IPS-11a (cell line): ENCODE measurements around the gene SNRNP48.

Source experiments
- H3K4me3 ChIP-seq: one replicate; pipeline ENCODE4 v1.5.1; 2013; ENCODE audit warnings: low read depth, low read length, control low read depth

SNRNP48 gene

GRCh38 chr6:7640016-7640415 is 50.0 kb downstream of the SNRNP48 start:
- H3K4me3 ChIP-seq: no peak overlapping the region

GRCh38 chr6:7640607-7641577 is 50.9 kb downstream of the SNRNP48 start:
- H3K4me3 ChIP-seq: no peak overlapping the region

DNA sequence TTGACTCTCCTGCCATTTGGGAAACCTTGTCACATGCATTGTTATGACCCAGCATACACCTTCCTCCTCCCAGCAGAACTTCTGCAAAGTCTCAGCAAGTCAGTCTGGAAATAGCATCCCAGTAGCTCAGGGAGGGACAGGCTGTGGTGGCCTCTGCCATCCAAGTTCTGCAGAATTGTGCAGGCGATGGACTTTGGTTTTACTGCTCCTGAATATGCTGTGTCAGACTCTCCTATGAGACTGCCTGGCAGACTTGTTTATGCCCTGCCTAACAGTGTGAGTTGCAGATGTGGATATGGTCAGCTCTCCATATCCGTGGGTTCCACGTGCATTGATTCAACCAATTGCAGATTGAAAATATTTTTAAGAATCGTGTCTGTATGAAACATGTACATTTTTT is 52.8 kb downstream of the SNRNP48 start:
- no peak overlapping the region for H3K4me3 ChIP-seq

GRCh38 chr6:7644417-7644816 is 54.4 kb downstream of the SNRNP48 start:
- no peak overlapping the region for H3K4me3 ChIP-seq

DNA sequence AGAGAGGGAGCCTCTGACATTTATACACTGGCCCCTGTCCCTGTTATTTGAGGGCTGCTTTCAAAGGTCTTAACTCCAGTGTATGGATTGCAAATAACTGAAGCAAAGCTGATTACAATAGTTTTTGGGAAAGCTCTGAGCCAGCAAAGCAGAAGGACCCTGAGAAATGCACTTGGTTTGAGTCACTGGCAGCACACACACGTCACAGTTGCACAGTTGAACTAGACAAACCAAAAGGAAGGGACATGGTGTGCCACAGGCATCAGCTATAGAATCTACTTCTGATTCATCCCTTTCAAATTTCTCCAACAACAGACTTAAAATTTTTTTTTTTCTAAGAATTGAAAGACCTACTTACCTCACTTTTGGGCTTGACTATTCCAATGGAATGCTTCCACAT is 56.4 kb downstream of the SNRNP48 start:
- H3K4me3 ChIP-seq: no peak overlapping the region

DNA sequence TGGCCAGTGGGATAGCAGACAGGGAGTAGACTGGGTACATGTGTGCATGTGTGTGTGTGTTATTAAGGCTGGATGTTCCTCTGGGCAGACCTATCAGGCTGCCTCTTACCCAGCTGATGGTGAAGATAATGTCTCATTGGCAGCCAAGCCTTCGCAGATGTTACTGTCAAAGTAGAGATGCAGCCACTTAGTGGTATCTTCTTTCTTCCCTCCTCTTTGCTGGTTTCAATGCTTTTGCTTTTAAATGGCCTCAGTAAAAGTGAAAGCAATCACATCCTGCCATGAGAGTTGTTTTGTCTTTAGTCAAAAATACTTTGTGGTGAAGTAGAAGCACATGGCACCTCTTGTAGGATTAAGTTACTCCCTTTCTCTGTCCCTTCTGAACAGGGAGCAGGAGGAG is 57.5 kb downstream of the SNRNP48 start:
- no peak overlapping the region for H3K4me3 ChIP-seq

DNA sequence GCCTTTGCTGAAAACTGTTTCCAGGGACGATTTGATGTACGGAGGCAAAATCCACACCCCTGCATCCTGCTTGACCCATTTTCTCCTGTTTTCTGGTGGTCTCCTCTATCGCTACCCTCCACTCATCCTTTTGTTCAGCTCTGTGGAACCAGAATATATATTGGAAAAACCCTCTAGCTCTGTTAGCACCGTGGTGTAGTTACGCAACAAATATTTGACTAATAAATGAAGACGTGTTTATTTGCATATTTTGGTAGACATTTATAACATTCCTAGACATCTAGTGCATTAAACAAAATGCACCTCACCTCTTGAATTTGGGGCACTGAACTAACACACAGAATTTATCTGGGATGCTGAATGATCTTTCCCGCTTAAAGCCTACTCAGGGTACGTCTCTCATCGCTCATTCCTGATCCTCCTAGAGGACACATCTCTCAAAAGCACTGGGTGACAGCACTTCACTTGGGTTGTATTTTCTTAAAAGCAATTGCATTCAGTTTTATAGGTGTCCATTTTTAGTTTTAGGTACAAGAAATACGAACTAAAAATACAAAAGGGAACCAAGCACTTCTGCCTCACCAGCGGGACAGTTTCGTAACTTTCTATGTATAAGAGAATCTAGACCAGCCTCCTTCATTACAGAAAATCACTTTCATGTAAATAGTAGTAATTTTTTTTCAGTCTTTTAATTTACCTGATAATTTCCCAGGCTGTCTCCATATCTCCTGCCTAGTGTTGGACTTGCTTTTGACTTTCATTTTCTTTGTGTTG is 59.2 kb downstream of the SNRNP48 start:
- no peak overlapping the region for H3K4me3 ChIP-seq

DNA sequence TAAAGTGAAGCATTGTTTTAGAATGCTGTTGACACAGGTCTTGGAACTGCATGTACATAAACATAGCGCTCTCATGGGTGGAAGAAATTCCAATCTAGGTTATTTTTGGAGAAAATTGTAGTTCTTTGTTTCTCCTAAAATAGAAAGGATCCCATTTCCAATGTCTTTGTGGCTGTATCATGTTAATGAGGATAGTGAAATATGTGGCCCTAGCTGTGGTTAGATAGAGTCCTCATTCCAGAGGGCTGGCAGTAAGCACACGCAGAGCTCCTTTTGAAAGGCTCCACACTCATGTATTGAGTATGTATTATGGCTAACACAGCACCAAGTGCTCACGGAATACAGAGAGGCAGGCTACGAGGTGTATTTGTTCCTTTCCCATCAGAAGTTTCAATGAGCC is 60.9 kb downstream of the SNRNP48 start:
- no peak overlapping the region for H3K4me3 ChIP-seq

- no peak overlapping the region for H3K4me3 ChIP-seq
Measured at GRCh38 chr6:7652957-7653356, 63.0 kb downstream of the SNRNP48 start.

DNA sequence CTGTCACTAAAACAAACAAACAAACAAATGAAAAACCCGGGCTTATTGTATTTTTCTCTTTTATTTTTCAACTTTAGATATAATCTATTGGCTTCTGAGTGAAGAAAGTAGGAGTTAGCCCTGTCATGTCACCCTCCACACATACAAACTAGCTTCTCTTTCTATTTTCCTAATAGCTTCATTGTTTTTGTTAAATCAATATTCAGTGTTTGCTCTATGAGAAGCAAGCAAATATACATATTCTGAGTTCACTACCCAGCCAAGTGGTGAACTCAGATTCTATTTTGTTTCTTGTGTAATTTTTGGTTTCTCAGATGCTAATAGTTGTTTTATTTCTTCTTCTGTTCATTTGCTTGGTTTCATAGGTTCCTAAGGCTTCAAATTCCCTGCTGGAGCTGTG is 66.4 kb downstream of the SNRNP48 start:
- H3K4me3 ChIP-seq: no peak overlapping the region

DNA sequence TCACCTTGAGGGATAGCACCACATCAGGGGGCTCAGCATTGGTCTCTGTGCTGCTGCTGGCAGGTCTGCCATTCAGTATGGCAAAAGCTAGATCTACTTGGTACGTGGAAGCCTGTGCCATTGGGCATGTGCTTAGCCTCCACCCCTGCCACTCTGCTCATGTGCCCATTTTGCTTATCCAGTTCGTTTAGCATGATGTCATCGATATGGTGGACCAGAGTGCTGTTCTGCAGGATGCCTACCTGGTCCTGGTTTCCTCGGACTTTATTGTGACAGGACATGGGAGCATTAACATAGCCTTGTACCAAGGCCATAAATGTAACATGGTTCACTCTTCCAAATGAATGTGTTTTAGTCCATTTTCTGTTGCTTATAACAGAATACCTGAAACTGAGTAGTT is 68.5 kb downstream of the SNRNP48 start:
- no peak overlapping the region for H3K4me3 ChIP-seq

- no peak overlapping the region for H3K4me3 ChIP-seq
Measured at GRCh38 chr6:7661364-7661763, 71.4 kb downstream of the SNRNP48 start.
